ENCODE measurements around the gene REM2.

DNA sequence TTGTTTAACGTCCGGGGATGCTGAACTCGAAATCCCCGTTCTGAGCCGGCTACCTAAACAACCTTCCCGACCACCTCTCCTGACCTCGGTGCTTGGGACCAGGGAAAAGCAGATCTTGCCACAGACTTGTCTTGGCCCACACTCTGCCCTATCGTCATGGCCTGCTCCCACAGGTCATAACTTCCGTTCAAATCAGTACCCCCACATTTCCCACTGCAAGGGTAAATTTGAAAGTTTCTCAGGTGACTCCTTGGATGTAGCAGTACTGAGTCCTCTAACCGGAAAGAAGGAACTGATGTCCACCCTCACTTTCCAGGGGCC is 36.5 kb downstream of the REM2 start:
- TF ChIP-seq POLR2A (IDR thresholded peaks at IDR 0.05): no peak
- TF ChIP-seq, protein P1, sequence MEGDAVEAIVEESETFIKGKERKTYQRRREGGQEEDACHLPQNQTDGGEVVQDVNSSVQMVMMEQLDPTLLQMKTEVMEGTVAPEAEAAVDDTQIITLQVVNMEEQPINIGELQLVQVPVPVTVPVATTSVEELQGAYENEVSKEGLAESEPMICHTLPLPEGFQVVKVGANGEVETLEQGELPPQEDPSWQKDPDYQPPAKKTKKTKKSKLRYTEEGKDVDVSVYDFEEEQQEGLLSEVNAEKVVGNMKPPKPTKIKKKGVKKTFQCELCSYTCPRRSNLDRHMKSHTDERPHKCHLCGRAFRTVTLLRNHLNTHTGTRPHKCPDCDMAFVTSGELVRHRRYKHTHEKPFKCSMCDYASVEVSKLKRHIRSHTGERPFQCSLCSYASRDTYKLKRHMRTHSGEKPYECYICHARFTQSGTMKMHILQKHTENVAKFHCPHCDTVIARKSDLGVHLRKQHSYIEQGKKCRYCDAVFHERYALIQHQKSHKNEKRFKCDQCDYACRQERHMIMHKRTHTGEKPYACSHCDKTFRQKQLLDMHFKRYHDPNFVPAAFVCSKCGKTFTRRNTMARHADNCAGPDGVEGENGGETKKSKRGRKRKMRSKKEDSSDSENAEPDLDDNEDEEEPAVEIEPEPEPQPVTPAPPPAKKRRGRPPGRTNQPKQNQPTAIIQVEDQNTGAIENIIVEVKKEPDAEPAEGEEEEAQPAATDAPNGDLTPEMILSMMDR (IDR thresholded peaks at IDR 0.05 in 4 of 5, conservative IDR thresholded peaks at IDR 0.05 in 1 of 5): no peak
